HCT116 (cell line): ENCODE results near the gene AVL9. TPM values are rescaled to one million over a fixed set of nuclear protein-coding genes. Genes with fewer than 3 reads are reported as not detected.

Experiments used
- ATAC-seq: fragments of 200-7000 bp; cut with Tn5 transposase; 2 replicates; pipeline ENCODE4 v1.9.1; 2020; ENCODE audit warnings: mild to moderate bottlenecking, moderate library complexity
- BruUV-seq: library from RNA; stranded (reverse); fragments of 400-500 nt; replicated peaks from 2 replicates; lab custom pipeline; 2021; lab: Mats Ljungman, UMichigan
- CTCF ChIA-PET: fragments of 300-600 bp; sonication (Branson Sonifier 250); formaldehyde crosslinking; loops from one replicate; lab custom pipeline; 2021; ENCODE audit warnings: antibody characterized with exemption; lab: Charles Lee
- POLR2A ChIA-PET: fragments of 300-600, 350-600 bp; sonication (Branson Sonifier 250); formaldehyde crosslinking; loops from one replicate; lab custom pipeline; 2021; ENCODE audit warnings: antibody characterized with exemption; lab: Charles Lee
- RAD21 ChIA-PET, 2 experiments: fragments of 300-600 bp; sonication (Branson Sonifier 250); formaldehyde crosslinking; loops; one replicate each; lab custom pipeline; 2023; ENCODE audit warnings: low total read pairs in 2 of 2; ENCODE audit not compliant: uncharacterized antibody in 2 of 2, unreplicated experiment in 2 of 2, low non-redundant PET in 1 of 2; lab: Charles Lee
- DNase-seq: peaks from one replicate; pipeline ENCODE4 v3.0.0-alpha.2; 2010; ENCODE audit warnings: low read depth, low spot score
- H2AFZ ChIP-seq: fragments of 200-600 bp; shearing (Covaris generic), sonication (generic); 2 replicates; pipeline ENCODE4 v1.6.1; 2017; ENCODE audit warnings: low read depth, mixed run types, mixed read lengths, antibody characterized with exemption, low read length; ENCODE audit not compliant: poor library complexity, severe bottlenecking
- H3K27ac ChIP-seq: 2 replicates; pipeline ENCODE4 v1.5.1; 2012; ENCODE audit warnings: low read depth, low read length
- H3K27me3 ChIP-seq: fragments of 200-600 bp; sonication (generic); 2 replicates; pipeline ENCODE4 v1.6.1; 2016; ENCODE audit warnings: mixed run types, low read length, mixed read lengths; ENCODE audit not compliant: insufficient read depth
- H3K36me3 ChIP-seq, 2 experiments: fragments of 200-500 bp in 1 of 2; fragments of 200-600 bp in 1 of 2; sonication (Bioruptor generic) in 1 of 2; sonication (generic) in 1 of 2; 2 replicates each; pipeline versions ENCODE4 v1.5.1 to v1.6.1; 2014 to 2016; ENCODE audit warnings: low read length in 2 of 2, inconsistent platforms in 1 of 2, mixed read lengths in 1 of 2, mixed run types in 1 of 2; ENCODE audit not compliant: insufficient read depth in 2 of 2, control insufficient read depth in 1 of 2
- H3K4me1 ChIP-seq, 2 experiments: fragments of 200-600 bp in 1 of 2; sonication (generic) in 1 of 2; 2 replicates each; pipeline versions ENCODE4 v1.5.1 to v1.6.1; 2012 to 2017; ENCODE audit warnings: low read length in 2 of 2, inconsistent platforms in 1 of 2, mild to moderate bottlenecking in 1 of 2, mixed read lengths in 1 of 2, mixed run types in 1 of 2, moderate library complexity in 1 of 2; ENCODE audit not compliant: insufficient read depth in 2 of 2, control insufficient read depth in 1 of 2
- H3K4me2 ChIP-seq: fragments of 200-600 bp; sonication (generic); 2 replicates; pipeline ENCODE4 v1.6.1; 2017; ENCODE audit warnings: mixed run types, low read length, mixed read lengths
- H3K4me3 ChIP-seq, 2 experiments: fragments of 200-600 bp in 1 of 2; sonication (generic) in 1 of 2; replicated peaks in 1 of 2; 2 replicates each; pipeline ENCODE4 v1.5.1; 2011 to 2016; ENCODE audit warnings: low read length in 2 of 2, control low read depth in 1 of 2, low read depth in 1 of 2, mild to moderate bottlenecking in 1 of 2, mixed read lengths in 1 of 2, mixed run types in 1 of 2
- H3K79me2 ChIP-seq: fragments of 200-600 bp; sonication (generic); 2 replicates; pipeline ENCODE4 v1.6.1; 2017; ENCODE audit warnings: mild to moderate bottlenecking, mixed run types, low read length, moderate library complexity, mixed read lengths; ENCODE audit not compliant: insufficient read depth
- H3K9ac ChIP-seq: fragments of 200-600 bp; sonication (generic); 2 replicates; pipeline ENCODE4 v1.6.1; 2016; ENCODE audit warnings: low read length, mixed read lengths
- H3K9me2 ChIP-seq: fragments of 200-600 bp; sonication (generic), shearing (Covaris generic); 2 replicates; pipeline ENCODE4 v1.6.1; 2017; ENCODE audit warnings: mixed run types, mild to moderate bottlenecking, moderate library complexity; ENCODE audit not compliant: insufficient read depth
- H3K9me3 ChIP-seq, 2 experiments: fragments of 200-500 bp in 1 of 2; fragments of 200-600 bp in 1 of 2; sonication (Bioruptor generic) in 1 of 2; sonication (generic) in 1 of 2; 2 replicates each; pipeline ENCODE4 v1.6.1; 2014 to 2017; ENCODE audit warnings: low read length in 2 of 2, mixed read lengths in 2 of 2, inconsistent platforms in 1 of 2, low read depth in 1 of 2, mild to moderate bottlenecking in 1 of 2, mixed run types in 1 of 2, moderate library complexity in 1 of 2; ENCODE audit not compliant: control insufficient read depth in 1 of 2, insufficient read depth in 1 of 2
- H4K20me1 ChIP-seq: fragments of 200-600 bp; sonication (generic), shearing (Covaris generic); 2 replicates; pipeline ENCODE4 v1.6.1; 2017; ENCODE audit warnings: mixed run types, mild to moderate bottlenecking, moderate library complexity; ENCODE audit not compliant: insufficient read depth
- CEBPB ChIP-seq: IDR thresholded peaks from 2 replicates; pipeline ENCODE4 v1.6.1; 2012; ENCODE audit warnings: low read depth
- CTCF ChIP-seq, 3 experiments: fragments of 200-600 bp in 1 of 3; sonication (generic) in 1 of 3; IDR thresholded peaks in 2 of 3; conservative IDR thresholded peaks in 1 of 3; 2 replicates each; pipeline ENCODE4 v1.5.1; 2012 to 2017; ENCODE audit warnings: low read depth in 2 of 3, low read length in 2 of 3, antibody characterized with exemption in 1 of 3, borderline replicate concordance in 1 of 3, control low read depth in 1 of 3, mild to moderate bottlenecking in 1 of 3, mixed read lengths in 1 of 3, mixed run types in 1 of 3, moderate library complexity in 1 of 3; ENCODE audit not compliant: insufficient read depth in 1 of 3
- EGR1 ChIP-seq: IDR thresholded peaks from 2 replicates; pipeline ENCODE4 v1.6.1; 2012; ENCODE audit warnings: low read depth
- ELF1 ChIP-seq: IDR thresholded peaks from 2 replicates; pipeline ENCODE4 v1.6.1; 2012; ENCODE audit warnings: low read depth, borderline replicate concordance
- EZH2 ChIP-seq: fragments of 200-600 bp; sonication (generic); IDR thresholded peaks from 2 replicates; pipeline ENCODE4 v1.6.1; 2017; ENCODE audit warnings: antibody characterized with exemption, mixed run types
- EZH2phosphoT487 ChIP-seq: fragments of 200-600 bp; IDR thresholded peaks from 2 replicates; pipeline ENCODE4 v1.6.1; 2018; ENCODE audit warnings: antibody characterized with exemption, borderline replicate concordance
- JUND ChIP-seq: IDR thresholded peaks from 2 replicates; pipeline ENCODE4 v1.6.1; 2012
- MAX ChIP-seq: IDR thresholded peaks from 2 replicates; pipeline ENCODE4 v1.6.1; 2012
- POLR2A ChIP-seq: IDR thresholded peaks from 2 replicates; pipeline ENCODE4 v1.7.0; 2011; ENCODE audit warnings: borderline replicate concordance; ENCODE audit not compliant: insufficient read depth, insufficient read length; ENCODE audit errors: extremely low read depth
- POLR2AphosphoS5 ChIP-seq: IDR thresholded peaks from 2 replicates; pipeline ENCODE4 v1.6.1; 2011; ENCODE audit warnings: mild to moderate bottlenecking, low read depth, low read length, moderate library complexity
- SIN3A ChIP-seq: IDR thresholded peaks from 2 replicates; pipeline ENCODE4 v1.6.1; 2012; ENCODE audit warnings: low read depth
- TCF7L2 ChIP-seq: IDR thresholded peaks from 2 replicates; pipeline ENCODE4 v1.7.0; 2011; ENCODE audit warnings: borderline replicate concordance, inconsistent platforms; ENCODE audit not compliant: insufficient read depth, insufficient read length; ENCODE audit errors: extremely low read depth
- YY1 ChIP-seq: IDR thresholded peaks from 2 replicates; pipeline ENCODE4 v1.6.1; 2011; ENCODE audit warnings: low read length, low read depth, moderate library complexity, mild to moderate bottlenecking; ENCODE audit not compliant: insufficient replicate concordance; ENCODE audit errors: extremely low read depth
- ZNF274 ChIP-seq: fragments of 200-500 bp; sonication (Bioruptor generic); IDR thresholded peaks from 2 replicates; pipeline ENCODE4 v1.6.1; 2014; ENCODE audit warnings: mild to moderate bottlenecking, low read depth, low read length, inconsistent platforms
- intact Hi-C: fragments of 100-400 bp; cut with micrococcal nuclease; formaldehyde crosslinking; loops from 2 replicates; pipeline ENCODE4 v1.10.0; 2022
- total RNA-seq: library from RNA; stranded (reverse); gene quantifications from one replicate; pipeline ENCODE4 v1.2.1, GENCODE V29; 2021; ENCODE audit not compliant: unreplicated experiment
- TF ChIP-seq, protein P1 (sequence below): IDR thresholded peaks from 2 replicates; pipeline ENCODE4 v1.6.1; 2012
- TF ChIP-seq, protein P2 (sequence below): IDR thresholded peaks from 2 replicates; pipeline ENCODE4 v1.6.1; 2011; ENCODE audit warnings: mild to moderate bottlenecking, low read length, moderate library complexity; ENCODE audit not compliant: insufficient replicate concordance; ENCODE audit errors: extremely low read depth

The AVL9 gene
- total RNA-seq, 1 experiment from 2014 or later, result 89.0 TPM

- Histone ChIP-seq H4K20me1 (no peaks in the 10 kb centered on the region), H3K79me2 (peaks cover 81% of the 10 kb centered on the region), H3K9ac (no peak overlapping the region), H3K4me1 (peaks cover 3 to 17% of the 10 kb centered on the region in 2 experiments; a peak in 3 of 4 replicates), H3K4me3 (no peak overlapping the region), H3K9me2 (no peaks in the 10 kb centered on the region), H3K36me3 (no peaks in the 10 kb centered on the region), H3K9me3 (no peaks in the 10 kb centered on the region), H3K27me3 (no peaks in the 10 kb centered on the region), H2AFZ (no peak overlapping the region), H3K27ac (no peak overlapping the region), H3K4me2 (no peak overlapping the region)
- POLR2A ChIA-PET, result no interaction called here
- CTCF ChIA-PET, result no interaction called here
- TF ChIP-seq TCF7L2, result no peak
- TF ChIP-seq, protein P1, sequence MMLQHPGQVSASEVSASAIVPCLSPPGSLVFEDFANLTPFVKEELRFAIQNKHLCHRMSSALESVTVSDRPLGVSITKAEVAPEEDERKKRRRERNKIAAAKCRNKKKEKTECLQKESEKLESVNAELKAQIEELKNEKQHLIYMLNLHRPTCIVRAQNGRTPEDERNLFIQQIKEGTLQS, result no peak
- TF ChIP-seq ELF1, result no peak
- no peak for TF ChIP-seq EGR1
- TF ChIP-seq, protein P2, sequence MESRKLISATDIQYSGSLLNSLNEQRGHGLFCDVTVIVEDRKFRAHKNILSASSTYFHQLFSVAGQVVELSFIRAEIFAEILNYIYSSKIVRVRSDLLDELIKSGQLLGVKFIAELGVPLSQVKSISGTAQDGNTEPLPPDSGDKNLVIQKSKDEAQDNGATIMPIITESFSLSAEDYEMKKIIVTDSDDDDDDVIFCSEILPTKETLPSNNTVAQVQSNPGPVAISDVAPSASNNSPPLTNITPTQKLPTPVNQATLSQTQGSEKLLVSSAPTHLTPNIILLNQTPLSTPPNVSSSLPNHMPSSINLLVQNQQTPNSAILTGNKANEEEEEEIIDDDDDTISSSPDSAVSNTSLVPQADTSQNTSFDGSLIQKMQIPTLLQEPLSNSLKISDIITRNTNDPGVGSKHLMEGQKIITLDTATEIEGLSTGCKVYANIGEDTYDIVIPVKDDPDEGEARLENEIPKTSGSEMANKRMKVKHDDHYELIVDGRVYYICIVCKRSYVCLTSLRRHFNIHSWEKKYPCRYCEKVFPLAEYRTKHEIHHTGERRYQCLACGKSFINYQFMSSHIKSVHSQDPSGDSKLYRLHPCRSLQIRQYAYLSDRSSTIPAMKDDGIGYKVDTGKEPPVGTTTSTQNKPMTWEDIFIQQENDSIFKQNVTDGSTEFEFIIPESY, result no peak
- no peak for TF ChIP-seq MAX
- no peak for TF ChIP-seq EZH2
- TF ChIP-seq SIN3A, result no peak
- TF ChIP-seq POLR2AphosphoS5, result no peak
- TF ChIP-seq EZH2phosphoT487, result no peak
- no peak for TF ChIP-seq YY1
- no peak for TF ChIP-seq POLR2A
- no peak for TF ChIP-seq CTCF (IDR thresholded peaks at IDR 0.05 in 2 of 3, conservative IDR thresholded peaks at IDR 0.05 in 1 of 3; ENCODE audit: borderline replicate concordance in 1 of 3, insufficient read depth in 1 of 3, low read depth in 2 of 3, low read length in 2 of 3)
- TF ChIP-seq JUND, result no peak
- no peak for TF ChIP-seq CEBPB
- no peak for TF ChIP-seq ZNF274
- ATAC-seq (no peak), DNase-seq (no peak)
- intact Hi-C loops, result loop anchor here (10.0 kb wide), 1 partner anchor 597 kb away; the partner anchor contains the start of gene RP9
- RAD21 ChIA-PET, result no interaction called here
- no TSS peak for BruUV-seq
Measured at GRCh38 chr7:32507414-32507813, 12.1 kb downstream of the AVL9 start.
